NK-92 (cell line): Measurements from ENCODE around the gene JADE1.

ENCODE experiments used
- DNase-seq: peaks from one replicate; lab custom pipeline; 2025; ENCODE audit not compliant: unreplicated experiment; lab: John Stamatoyannopoulos, UW

JADE1 gene

DNA sequence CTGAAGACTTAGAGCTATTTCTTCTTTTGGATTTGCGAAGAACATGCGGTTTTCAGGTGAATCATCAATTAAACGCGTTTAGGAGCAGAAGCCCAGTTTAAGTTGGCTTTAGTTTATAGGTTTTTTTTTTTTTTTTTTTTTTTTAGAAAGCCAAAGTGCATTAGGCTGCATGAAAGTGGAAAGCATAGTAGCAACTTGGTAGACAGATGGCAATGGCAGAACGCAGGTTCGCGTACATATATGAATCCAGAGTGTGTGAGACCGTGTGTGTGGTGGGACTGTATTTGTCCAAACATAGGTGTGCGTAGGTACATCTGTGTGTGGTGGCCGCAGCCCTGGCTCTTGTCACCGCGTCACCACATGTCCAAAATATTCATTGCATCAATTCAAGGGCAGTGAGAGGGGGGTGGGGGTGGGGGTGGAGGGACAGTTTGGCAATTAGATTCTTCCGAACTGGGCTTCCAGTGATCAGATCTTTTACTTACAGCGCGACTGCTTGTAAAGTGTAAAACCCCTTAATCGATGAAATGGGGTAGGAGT is 901 bp downstream of the JADE1 start:
- DNase-seq = no peak

DNA sequence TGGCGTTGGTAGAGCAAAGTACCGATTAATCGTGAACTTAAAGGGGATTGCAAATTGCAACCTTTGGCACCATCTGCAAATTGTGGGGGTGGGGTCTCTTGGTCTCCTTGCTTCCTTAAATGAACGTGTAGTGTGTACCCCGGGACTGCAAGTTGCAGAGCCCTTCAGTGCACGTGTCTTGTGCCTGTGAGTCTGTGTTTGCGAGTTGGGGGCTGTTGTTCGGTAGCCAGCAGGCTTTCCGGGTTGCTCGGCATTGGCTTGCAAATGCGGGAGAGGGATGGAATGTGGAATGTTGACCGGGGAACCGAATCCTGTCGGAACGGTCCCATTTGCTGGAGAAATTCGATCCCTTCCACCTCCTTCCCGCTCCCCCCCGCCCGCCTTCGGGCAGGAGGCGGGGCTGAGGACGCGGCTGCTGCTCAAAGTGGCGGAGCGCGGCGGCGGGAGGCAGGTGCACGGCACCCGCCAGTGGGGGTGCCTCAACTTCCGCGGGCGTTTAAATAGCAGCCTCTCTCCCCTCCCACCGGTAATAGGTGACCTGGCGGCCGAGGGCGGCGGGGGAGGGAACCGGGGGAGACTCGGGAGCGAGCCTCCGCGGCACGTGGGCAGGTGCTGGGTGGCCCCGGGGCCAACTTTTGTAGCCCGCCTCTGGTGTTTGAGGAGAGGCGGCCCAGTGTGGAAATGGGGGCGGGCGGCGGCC is 1.5 kb downstream of the JADE1 start:
- no peak for DNase-seq

DNA sequence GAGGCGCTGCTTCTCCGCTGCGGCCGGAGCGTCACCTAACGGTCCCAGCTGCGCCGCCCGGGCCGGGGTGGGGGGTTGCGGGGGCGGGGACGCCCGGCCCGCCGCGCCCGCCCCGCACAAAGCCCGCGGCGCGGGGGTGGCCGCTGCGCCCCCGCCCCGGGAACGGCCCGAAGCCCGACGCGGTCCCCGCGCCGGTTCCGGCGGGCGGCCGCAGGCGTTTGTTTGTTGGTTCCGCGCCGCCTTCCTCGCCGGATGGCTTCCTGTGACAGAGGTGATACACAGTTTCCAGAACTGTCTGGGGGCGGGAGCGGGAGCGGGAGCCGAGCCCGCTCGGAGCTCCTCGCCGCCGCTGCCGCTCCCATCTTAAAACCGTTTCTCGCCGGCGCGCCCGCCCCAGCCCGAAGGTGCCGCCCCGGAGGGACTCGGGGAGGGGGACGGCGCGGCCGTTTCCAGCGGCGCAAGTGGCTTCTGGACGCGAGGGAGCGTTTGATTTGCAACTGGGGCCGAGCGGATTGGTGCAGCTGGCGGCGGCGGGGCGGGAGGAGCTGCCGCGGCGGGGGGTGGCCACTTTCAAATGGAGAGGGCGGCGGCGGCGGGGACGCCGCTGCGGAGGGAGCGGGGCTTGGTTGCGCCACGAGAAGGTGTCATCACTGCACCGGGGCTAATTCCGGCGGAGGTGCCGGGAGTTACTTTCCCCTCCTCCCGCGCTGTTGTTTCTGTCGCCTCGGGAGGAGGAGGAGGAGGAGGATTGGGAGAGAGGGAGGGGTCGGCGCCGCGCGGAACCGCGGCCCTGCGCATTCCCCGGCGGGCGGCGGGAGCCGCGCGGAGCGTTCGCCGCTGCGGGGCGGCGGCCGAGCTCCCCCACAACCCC is 2.3 kb downstream of the JADE1 start:
- no peak for DNase-seq

DNA sequence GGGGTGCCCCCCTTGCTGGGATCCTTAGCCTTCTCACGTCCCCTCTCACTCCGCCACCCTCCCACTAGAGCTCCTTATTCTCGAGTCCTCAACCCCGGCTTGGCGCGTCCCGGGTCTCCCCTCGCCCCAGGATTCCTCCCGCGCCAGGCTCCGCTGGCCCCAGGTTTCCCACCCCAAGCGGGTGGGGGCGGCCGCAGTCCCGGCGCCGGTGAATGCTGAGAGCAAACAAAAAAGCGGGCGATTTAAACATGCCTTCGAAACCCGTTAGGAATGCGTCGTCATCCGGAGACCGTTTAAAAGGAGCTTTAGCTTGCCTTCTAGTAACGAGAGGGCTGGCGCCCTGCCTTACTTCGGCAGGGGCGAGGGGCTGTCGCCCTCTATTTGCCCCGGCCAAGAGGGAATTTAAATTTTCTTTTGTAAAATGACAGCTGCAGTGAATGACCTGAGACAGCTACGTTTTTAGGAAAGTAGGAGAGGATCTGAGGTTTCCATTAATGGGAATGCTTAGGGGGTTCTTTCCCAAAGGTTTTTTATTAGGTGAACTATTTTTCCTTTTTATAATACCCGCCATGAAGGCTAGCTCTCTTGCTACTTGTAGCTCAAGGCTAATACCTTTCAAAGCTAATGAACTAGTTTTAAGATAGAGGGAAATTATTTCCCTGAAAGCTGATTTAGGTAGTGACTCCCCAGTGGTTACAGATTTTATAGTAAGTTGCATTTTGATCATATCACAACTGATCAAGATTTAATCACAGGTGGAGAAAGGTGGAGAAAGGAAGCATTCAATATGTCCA is 3.1 kb downstream of the JADE1 start:
- DNase-seq = no peak

DNA sequence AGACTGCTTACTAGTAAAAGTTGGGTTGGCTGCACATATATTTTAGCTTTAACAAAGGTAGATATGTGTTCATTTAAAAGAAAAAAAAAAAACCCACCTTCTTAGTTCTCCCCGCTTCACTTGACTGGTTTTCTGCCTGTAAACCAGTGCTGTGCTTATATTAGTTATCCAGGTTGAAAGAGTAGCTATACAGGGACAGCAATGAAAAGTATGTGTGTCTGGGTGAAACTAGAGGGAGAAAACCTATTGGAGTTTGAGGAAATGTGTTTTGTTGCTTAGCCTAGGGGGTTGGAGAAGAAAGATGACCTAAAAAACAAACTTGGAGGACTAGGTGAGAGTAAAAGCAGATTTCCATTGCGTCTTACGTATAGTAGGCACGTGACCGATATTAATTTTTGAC is 4.5 kb downstream of the JADE1 start:
- DNase-seq = no peak

DNA sequence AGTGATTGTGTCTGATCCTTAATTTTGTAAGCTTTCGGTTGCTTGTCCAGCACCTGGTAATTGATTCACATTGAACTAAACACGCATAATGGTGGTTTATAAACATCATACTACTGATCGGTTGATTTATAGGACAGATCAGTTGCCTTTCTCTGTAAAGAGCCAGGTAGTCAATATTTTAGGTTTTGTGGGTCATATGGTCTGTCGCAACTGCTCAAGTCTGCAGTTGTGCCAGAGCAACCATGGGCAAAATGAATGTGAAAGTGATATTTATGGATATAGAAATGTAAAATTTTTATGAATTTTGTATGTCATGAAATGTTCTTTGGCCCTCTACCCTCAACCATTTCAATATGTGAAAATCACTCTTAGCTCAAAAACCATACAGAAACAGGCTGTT is 8.9 kb downstream of the JADE1 start:
- DNase-seq = no peak

DNA sequence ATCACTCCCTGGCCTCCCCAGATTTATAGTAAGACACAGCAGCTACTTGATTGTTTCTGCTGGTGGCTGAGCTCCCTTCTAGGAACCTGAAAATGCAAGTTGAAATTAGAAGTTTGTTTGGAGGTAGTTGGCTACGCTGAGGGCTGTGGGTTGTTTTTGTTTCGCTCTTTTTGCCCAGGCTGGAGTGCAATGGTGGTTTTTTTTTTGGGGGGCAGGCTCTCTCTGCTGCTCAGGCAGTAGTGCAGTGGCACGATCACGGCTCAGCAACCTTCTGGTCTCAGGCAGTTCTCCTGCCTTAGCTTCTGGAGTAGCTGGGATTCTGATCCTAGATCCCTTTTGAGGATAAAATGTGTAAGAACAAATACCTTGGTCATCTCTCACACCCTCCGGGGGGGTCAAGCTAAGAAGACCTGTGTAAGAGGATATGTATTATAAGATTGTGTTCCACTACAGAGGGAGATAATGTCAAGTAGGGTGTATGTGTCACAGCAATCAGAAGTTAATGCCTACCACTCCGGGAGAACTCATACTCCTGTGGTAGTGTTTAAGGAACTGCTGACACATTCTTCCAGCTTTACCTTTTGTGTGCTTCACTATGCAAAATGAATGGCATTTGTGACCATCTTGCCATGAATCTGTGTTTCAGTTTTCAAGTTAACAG is 9.7 kb downstream of the JADE1 start:
- no peak for DNase-seq

DNA sequence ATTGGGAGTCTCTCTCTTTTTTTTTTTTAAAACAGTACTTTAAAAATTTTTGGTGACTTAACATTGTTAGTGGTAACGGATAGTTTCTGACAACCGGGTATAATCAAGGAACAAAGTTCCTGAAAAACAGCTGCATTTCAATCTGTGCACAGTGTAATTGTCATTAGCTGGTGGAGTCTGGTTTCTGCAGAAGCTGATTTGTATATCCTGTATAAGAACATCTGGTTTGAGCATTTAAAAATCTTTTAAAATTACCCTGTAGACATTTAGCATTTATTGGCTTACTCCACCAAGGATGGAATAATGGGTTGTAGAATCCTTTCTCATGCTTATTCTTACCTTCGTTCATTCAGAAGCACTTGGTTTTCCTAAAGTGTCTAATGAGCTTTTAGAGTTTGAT is 11.2 kb downstream of the JADE1 start:
- DNase-seq = no peak

DNA sequence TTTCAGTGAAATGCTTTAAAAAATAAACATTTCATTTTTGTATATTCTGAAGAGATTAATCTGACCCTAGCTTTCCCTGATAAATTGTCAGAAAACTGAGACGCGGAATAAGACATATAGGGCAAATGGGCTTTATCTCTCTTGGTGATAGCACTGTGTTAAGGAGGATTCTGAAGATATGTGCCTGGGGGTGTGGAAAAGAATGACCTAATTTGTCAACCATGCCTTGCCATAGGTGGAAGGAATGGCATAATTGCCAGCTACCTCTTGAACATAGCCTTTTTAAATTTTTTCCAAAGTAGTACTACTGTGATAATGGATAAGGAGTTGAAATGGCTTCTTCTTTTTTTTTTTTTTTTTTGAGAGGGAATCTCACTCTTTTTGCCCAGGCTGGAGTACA is 11.7 kb downstream of the JADE1 start:
- DNase-seq = no peak

DNA sequence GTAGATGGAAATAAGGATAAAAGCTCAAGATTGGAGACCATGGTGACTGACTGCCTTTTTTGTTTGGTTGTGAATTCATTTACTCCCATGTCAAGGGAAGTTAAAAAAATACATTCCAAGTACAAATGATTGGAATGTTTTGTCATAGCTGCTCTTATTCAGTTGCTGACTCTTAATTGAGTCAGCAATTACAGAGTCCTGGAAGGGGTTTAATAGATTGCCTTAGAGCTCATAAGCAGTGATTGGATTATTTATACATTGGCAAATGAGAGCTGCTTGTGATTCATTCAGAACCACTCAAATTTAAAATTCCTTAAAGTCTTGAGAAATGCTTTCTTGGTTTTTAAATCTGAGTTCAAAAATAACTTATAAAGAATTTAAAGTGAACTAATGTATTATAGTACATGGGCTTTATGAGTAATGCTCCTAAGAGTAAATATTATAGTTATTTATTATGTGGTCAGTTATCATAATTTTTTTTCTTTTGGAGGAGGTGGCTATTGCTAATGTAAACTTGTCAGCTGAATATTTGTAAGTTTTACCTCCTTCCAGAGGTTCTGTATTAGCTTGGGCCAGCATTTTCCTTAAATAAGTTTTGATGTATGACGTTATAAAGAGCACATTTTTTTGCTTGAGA is 13.6 kb downstream of the JADE1 start:
- no peak for DNase-seq

DNA sequence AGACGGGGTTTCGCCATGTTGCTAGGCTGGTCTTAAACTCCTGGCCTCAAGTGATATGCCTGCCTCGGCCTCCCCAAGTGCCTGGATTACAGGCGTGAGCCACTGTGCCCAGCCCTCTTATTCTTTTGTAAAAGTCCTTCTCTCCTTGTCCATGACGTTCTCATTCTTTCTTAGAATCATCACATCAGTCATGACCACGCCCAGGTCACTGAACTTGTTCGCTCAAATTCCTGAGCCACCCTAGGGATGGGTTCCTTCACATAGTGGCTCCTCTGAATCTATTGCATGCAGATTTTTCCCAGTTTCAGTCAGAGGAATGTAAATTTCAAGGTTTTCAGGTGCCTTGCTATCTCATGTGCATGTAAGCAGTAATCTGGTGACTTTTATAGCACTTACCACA is 15.7 kb downstream of the JADE1 start:
- no peak for DNase-seq

DNA sequence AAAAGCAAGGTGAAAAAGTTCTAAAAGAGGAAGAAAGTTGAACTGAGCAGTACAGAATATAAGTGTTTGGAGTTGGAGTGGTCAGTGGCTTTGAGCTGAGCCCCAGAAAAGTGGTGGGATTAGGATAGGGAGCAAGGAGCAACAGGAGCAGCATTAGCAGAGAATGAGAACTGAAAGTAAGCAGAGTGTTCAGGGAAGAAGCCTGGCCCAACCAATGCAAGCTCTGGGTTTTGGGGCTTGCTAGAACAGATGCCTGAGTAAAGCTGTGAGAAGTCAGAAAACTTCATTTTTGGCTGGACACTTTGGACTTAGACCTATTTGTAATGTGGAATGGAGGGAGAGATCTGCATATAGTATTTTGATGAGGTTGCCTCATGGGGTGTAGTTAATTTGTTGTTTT is 17.8 kb downstream of the JADE1 start:
- DNase-seq = no peak

DNA sequence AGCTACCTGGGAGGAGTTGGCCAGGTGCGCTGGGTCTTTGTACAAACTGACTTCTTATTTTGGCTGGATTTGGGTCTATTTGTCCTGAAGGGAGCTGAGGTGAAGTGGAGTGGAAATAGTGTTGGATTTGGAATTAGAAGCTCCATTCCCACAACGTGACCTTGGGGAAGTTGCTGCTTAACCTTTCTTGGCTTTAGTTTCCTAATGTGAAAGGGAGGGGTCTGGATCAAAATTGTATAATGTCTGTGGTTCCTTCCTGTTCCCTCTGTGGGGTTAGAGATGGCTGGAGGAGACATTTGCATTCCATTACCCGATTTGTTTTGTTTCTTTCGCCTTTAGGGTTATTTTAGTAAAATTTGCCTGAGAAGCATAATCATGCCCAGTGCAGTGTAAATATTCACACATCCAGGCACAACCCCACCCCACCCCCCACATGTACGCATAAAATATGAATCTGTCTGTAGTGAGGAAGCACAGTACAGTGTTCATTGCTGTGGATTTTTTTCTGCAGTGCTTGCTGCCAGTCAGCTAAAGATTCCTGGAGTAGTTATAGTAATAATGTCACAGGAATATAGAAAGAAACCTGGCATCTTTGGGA is 21.5 kb downstream of the JADE1 start:
- DNase-seq = no peak

DNA sequence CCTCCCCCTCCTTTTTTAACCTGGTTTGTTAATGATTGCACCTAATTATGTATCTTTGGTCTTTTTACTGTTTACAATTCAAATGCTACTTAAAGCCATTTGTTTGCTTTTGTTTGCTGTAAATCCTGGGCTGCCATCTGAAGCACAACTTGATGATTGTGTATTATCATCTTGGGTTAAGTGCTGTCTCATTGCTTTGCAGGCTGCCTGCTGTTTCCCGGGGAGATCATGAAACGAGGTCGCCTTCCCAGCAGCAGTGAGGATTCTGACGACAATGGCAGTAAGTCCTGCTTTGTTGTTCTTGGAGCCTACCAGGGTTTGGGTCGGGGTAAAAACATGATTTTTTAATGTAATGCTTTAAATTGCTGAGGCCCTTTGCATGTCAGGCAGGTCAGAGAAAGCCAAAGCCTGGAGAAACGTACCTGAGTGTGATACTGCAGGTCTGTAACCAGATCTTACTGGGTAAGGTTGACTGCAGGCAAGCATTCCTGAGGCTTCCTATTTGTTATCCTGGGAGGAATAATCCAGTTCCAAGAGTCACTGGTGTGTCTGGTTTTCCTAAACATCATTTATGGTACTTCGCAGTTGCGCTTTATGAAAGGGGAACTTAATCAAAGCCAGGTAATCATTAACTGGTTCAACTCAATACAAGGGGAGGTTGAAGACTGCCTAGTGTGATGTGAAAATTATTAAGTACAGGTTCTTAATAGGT is 22.2 kb downstream of the JADE1 start:
- DNase-seq = no peak

DNA sequence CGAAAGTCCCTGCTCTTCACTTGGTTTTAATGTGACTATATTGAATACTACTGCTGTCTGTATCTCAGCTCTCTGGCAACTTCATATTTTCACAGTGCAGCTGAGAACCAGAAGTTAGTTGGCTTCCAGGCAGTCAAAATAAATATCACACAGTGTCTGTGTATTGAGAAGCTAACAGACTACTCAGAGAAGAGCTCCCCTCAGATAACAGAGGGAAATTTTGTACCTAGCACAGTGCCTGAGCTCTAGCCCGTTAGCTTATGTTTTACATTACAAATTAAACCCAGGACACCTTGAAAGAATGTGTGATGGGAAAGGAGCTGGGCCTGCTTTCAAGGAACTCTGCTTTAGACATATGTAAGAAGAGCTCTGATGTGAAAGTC is 22.7 kb downstream of the JADE1 start:
- DNase-seq = no peak

DNA sequence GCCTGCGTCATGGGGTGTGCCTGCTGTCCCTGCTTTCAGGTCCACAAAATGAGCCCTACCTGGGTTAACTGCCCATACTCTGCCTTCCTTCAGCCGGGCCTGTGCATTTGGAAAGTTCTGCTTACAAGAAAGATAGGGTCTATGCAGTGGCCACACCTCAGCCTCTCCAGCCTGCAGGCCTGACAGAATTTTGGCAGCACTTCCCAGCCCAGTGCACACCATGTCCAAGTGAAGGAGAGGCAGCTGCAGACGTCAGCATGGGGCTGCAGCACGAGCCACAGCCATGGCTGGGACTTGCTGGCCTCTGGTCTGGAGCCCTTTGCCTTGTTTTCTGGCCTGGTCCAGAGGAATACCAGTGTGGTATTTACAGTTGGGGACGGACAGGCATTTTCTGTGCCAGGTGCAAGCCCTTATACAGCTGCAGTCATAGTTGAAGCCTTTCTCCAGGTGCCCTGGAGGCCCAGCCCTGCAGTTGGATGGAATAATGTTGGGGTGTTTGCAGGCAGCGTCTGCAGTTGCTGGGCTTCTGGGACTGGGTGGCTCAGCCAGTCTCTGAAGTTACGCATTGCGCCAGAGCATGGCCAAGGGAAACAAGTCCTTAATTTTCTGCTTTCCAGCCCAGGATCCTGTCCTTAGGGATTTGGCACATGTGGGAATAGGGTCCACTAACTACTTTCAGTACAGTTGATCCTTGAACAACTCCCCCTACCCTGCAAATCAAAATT is 26.2 kb downstream of the JADE1 start:
- DNase-seq = no peak

DNA sequence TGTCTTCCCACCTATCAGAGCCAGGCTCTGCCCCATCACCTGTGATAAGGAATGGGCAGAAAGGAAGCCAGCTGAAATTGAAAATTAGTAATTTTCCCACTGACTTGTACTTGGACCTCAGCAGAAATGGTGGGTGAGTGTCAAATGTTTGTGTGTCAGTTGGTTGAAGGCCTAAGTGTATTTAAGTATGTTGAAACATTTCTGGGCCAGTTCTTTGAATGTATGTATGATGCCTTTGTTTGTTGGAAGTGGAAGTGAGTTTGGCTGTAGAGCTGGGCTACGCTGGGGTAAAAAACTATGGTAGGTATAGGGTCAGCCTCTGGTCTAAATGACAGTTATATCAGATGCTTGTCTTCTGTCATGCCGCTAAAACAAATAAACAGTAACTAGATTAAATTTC is 27.7 kb downstream of the JADE1 start:
- no peak for DNase-seq

DNA sequence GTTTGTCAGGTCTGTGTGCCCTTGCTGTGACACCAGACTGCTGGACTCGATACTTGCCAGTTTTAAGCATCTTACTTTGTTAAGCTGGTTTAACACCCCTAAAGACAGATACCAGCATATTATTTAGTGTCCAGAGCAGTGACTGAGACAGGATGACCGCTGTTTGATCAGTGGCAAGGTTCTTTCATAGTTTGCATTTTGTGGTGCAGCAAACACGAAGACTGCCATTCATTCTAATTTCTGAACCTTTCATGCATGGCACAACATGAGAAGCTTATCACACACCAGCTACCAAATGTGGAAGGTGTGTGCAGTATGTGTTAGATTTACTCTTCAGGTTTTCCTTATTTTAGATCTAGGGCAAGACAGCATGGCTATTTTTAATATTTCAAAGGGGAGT is 28.2 kb downstream of the JADE1 start:
- DNase-seq = no peak
